Gastroesophageal sphincter (tissue), 3 donors: Measurements from ENCODE around the gene C3AR1.

Experiments
- CTCF ChIP-seq, 4 experiments: fragments of 200-600 bp in 2 of 4; fragments of 450-650 bp in 2 of 4; sonication (generic) in 1 of 4; IDR thresholded peaks; one replicate each; pipeline ENCODE4 v1.5.1; 2017 to 2019; ENCODE audit warnings: antibody characterized with exemption in 4 of 4, mild to moderate bottlenecking in 2 of 4, moderate library complexity in 2 of 4
- POLR2A ChIP-seq, 2 donors: fragments of 450-650 bp; IDR thresholded peaks; one replicate each; pipeline ENCODE4 v1.6.1; 2017; ENCODE audit warnings: antibody characterized with exemption in 2 of 2, mild to moderate bottlenecking in 2 of 2, moderate library complexity in 1 of 2

- no peak for TF ChIP-seq POLR2A (IDR thresholded peaks at IDR 0.05)
- TF ChIP-seq CTCF (IDR thresholded peaks at IDR 0.05): no peak
These were observed 14.0 kb upstream of the C3AR1 start for GRCh38 chr12:8080120-8080519.
